Melanocyte of skin (primary cell): ENCODE data around the gene SOBP. TPM values are rescaled to one million over a fixed set of nuclear protein-coding genes. Genes with fewer than 3 reads are reported as not detected.

Source experiments
- total RNA-seq, 2 donors: library from RNA; depleted of rRNA; stranded (reverse); fragments of >200 nt; gene quantifications; 2 replicates each; pipeline ENCODE4 v1.2.3, GENCODE V29; 2012

SOBP gene
- total RNA-seq: under 1 TPM in 1 of 2 donors, not detected in 1; under 0.01 TPM

GRCh38 chr6:107489636-107490565 lies at the start of gene SOBP:
Gene SOBP (plus strand): TSS chr6:107490117. CDS start chr6:107490617, 500 bp downstream.

GRCh38 chr6:107459283-107460082 lies 30.4 kb upstream of the SOBP start, which contains the start of gene PDSS2:
Gene PDSS2 (minus strand): TSS chr6:107459564. CDS start chr6:107459285, 279 bp downstream.

Other genes with a start within 250 kb of the SOBP start
- gene PDSS2, start 30.6 kb upstream of the SOBP start, total RNA-seq: 10 to 100 TPM; 11.4 to 12.7 TPM